Measurements from ENCODE around the gene FLT3LG.

Gene FLT3LG

DNA sequence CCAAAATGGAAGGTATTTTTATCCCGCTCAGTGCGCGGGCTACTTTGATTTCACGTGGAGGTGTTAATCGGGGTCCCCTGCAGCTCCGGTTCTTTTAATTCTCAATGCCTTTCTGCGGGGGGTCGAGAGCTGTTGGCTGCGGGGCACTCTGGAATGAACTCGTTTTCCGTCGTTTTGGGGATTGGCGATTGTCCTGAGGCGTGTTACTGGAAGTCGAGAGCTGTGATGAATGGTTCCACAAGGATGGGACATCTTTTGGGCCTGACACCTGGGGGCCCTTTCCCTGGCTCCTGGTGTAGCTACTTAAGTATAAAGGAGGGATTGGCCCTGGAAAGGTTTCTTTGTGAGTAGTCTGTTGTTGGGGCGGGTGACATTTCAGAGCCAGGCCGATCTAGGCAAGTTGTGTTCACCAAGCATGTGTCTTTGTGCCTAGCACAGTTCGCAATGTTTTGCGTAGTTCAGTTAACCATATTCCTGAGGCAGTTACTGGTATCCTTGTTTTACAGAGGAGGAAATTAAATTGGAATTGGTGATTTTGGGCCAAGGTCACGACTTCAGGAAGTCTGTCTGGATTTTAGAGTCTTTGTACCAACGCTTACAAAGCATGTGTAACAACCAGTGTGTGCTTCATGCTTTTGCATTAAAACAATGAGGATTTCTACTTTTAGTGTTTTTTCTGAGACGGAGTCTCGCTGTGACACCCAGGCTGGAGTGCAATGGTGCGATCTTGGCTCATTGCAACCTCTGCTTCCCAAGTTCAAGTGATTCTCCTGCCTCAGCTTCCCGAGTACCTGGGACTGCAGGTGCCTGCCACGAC is 14.2 kb downstream of the FLT3LG start:
- no peak for DNase-seq (ENCODE audit: low read depth in 2 of 2)

DNA sequence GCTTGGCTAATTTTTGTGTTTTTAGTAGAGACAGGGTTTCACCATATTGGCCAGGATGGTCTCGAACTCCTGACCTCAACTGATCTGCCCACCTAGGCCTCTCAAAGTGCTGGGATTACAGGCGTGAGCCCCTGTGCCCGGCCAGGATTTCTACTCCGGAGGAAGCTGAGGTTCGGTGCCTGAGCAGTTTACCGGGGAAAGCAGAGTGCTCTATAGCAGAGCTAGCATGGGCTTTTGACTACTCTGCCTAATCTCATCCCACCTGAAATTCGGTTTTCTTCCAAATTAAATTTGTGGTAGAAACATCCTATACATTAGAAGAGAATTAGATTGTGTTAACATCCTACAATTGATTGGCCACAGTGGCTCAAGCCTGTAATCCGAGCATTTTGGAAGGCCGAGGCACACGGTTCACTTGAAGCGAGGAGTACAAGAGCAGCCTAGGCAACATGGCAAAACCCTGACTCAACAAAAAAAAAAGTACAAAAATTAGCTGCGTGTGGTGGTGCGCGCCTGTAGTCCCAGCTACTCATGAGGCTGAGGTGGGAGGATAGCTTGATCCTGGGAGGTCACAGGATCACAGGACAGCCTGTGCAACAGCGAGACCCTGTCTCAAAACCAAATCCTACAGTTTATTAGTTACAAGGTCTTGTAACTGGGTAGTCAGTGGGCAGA is 15.0 kb downstream of the FLT3LG start:
- no peak for DNase-seq (ENCODE audit: low read depth in 2 of 2)

DNA sequence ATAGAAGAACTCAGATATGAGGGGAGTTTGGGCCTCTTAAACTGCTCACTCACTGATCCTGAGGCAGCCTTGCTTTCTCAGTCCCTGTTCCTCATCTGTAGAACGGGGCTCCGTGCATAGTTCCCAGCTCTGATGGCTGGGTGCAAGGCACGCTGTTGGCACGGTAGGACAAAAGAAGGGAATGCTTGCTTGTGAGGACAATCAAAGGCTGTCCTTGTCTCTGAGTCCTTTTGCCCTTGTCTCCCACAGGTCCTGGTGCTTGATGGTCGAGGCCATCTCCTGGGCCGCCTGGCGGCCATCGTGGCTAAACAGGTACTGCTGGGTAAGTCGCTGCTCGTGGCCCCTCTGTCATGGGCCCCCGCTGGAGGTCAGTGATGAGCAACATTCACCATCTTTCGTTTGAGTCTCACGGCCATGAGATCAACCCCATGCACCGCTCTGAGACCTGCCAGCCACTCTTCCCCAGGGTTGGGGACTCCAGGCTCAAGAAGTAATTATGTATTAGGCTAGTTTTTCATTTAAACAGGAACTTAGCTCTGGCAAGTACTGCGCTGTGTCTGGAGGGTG is 15.7 kb downstream of the FLT3LG start:
- no peak for DNase-seq (ENCODE audit: low read depth in 2 of 2)

DNA sequence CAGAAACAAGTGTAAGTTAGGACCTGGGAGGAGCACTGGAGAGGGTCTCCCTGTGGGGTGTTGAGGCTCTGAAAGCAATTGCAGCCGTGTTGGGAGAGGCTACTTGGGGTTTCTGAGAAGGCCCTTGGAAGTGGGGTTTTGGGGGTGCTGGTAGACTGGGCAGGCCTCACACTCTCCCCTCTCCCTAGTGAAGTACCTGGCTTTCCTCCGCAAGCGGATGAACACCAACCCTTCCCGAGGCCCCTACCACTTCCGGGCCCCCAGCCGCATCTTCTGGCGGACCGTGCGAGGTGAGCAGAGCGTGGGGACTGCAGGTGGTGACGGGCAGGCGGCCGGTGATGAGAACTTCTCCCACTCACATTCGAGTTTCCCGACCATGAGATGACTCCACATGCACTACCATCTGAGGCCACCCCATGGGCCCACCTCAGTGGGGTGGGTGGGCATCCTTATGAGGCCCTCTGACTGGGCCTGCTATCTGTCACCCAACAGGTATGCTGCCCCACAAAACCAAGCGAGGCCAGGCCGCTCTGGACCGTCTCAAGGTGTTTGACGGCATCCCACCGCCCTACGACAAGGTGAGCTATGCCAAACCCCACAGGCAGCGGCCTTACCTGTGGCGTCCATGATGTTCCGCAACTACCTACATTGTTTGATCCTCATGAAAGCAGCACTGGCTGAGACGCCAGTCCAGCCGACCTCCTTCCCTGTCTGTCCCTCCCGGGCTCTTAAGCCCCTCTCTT is 16.4 kb downstream of the FLT3LG start:
- no peak for DNase-seq (ENCODE audit: low read depth in 2 of 2)

DNA sequence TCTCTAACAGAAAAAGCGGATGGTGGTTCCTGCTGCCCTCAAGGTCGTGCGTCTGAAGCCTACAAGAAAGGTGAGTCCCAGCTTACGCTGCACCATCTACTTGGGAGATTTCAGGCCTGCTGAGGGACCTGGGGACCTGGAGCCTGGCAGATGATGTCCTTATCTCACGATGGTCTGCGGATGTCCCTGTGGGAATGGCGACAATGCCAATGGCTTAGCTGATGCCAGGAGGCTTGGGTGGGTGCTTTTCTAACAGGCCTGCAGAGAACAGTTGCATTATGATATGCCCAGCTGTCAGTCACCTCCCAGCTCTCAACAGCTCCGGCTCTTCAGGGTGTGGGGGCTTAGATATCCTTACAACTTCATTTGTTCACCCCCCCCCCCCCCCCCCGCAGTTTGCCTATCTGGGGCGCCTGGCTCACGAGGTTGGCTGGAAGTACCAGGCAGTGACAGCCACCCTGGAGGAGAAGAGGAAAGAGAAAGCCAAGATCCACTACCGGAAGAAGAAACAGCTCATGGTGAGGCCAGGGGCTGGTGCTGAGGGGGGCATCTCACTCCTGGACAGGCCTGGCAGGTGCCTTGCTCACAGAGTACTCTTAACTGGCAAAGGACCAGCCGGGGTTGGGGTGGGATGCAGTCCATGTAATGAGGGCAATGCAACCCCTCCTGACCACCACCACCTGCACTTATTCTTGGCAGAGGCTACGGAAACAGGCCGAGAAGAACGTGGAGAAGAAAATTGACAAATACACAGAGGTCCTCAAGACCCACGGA is 17.2 kb downstream of the FLT3LG start:
- DNase-seq (ENCODE audit: low read depth in 2 of 2), result no peak

DNA sequence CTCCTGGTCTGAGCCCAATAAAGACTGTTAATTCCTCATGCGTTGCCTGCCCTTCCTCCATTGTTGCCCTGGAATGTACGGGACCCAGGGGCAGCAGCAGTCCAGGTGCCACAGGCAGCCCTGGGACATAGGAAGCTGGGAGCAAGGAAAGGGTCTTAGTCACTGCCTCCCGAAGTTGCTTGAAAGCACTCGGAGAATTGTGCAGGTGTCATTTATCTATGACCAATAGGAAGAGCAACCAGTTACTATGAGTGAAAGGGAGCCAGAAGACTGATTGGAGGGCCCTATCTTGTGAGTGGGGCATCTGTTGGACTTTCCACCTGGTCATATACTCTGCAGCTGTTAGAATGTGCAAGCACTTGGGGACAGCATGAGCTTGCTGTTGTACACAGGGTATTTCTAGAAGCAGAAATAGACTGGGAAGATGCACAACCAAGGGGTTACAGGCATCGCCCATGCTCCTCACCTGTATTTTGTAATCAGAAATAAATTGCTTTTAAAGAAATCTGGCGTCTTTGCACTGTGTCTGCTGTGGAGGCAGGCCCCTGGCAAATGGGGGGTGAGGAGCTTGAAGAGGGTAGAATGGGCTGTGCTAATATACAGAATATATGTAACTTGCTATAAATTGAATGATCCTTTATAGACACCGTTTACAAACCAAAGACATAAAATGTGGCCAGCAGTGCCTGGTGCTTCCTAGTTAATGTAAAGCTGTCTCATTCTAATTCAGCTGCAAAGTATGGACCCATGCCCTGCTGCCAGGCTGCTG is 18.0 kb downstream of the FLT3LG start:
- no peak for DNase-seq (ENCODE audit: low read depth in 2 of 2)

DNA sequence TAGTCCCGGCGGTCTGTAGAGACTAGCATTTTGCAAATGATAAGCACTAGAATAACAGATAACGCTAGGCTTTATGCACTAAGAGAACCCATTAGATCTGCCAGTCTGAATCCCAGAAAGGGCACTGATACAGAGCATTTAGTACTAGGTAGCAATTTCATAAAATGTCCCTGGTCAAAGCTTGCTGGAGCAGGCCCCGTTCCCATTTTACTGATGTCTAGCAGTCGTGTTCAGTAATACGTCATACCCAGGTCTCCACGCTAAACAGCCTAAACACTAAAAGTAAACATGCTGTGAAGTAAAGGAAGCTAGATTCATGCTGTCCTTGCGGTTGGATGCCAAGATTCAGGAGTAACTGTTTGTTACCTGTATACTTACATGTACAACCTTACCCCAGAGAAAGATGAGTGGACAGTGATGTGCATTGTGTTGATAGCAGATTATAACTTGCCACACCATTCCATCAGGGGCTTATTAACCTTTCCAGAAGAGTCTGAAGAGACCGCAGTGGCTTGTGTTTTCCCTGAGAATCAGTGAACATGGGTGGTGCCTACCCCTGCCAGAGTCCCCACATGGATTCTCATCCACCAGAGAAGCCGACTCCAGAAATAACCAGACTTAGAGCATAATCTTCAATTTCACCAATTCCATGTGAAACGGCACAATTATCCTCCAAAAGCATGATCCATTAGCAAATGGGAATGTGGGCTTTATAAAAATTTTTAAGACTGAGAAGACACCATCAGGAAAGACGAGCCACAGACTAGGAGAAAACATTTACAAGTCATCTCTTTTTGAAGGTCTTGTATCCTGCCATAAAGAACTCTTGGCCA is 18.8 kb downstream of the FLT3LG start:
- DNase-seq (ENCODE audit: low read depth in 2 of 2), result no peak

DNA sequence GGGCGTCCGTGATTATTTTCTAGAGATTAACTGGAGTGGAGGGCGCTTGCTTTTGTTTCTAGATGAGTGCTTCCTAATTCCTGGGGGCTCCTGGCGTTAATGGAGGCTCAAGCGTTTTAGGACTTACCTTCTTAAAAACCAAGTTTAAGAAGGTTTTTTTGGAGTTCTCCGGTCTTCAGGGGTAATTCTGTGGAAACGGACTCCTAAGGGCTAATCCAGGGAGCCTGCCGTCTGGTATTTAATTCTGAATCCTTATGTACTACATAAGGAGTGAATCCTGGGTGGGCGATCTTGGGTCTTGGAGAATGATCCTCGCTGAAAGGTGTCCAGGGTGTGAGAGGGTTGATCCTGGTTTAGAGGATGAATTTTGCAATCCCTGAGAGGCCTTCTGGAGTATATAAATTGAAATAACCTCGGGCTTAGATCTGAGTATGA is 22.6 kb downstream of the FLT3LG start:
- DNase-seq (ENCODE audit: low read depth in 2 of 2), result no peak

DNA sequence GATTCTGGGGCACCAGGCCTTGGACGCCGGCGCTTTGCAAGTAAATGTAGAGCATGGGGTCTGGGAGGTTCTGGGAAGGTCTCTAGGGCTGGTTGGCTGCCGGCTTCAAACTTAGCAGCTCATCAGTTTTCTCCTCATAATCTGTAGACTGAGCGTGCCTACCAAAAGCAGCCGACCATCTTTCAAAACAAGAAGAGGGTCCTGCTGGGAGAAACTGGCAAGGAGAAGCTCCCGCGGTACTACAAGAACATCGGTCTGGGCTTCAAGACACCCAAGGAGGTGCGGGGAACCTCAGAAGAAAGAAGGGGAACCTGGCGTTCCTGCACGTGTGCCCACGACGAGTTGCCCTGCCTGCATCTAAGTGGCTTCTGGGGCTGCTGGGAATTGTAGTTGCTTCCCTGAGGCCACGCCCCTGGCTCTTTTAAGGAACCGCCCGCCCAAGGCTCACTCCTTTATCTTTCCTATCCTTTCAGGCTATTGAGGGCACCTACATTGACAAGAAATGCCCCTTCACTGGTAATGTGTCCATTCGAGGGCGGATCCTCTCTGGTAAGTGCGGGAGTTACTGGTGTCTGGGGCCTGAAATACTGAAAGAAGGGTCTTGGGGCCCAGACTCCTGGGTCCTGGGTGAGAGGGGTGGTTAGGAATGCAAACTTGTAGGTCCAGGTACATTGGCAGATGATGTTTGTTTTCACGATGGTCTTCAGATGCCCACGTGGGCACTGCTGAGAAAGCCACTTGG is 23.2 kb downstream of the FLT3LG start:
- DNase-seq (ENCODE audit: low read depth in 2 of 2), result peak; percentile 56 to 69

DNA sequence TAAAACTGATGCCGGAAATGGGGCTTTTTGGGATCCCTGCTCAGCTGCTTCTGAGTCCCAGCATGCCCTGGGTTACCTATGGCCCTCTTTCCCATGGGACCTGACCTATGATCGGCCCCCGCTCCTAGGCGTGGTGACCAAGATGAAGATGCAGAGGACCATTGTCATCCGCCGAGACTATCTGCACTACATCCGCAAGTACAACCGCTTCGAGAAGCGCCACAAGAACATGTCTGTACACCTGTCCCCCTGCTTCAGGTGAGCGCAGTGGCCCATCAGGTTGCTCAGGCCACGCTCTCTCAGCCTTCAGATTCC is 23.7 kb downstream of the FLT3LG start:
- DNase-seq (ENCODE audit: low read depth in 2 of 2), result no peak

DNA sequence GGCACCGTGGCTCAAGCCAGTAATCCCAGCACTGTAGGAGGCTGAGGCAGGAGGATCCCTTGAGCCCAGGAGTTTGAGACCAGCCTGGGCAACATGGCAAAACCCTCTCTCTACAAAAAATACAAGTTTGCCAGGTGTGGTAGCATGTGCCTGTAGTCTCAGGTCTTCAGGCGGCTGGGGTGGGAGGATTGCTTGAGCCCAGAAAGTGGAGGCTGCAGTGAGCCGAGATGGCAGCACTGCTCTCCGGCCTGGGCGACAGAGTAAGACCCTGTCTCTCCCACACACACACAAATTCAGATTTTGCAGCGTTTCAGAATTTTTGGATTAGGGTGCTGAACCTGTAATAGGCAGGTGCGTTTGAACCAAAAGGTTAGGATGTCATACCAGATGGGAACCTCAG is 24.5 kb downstream of the FLT3LG start:
- DNase-seq (ENCODE audit: low read depth in 2 of 2), result no peak

DNA sequence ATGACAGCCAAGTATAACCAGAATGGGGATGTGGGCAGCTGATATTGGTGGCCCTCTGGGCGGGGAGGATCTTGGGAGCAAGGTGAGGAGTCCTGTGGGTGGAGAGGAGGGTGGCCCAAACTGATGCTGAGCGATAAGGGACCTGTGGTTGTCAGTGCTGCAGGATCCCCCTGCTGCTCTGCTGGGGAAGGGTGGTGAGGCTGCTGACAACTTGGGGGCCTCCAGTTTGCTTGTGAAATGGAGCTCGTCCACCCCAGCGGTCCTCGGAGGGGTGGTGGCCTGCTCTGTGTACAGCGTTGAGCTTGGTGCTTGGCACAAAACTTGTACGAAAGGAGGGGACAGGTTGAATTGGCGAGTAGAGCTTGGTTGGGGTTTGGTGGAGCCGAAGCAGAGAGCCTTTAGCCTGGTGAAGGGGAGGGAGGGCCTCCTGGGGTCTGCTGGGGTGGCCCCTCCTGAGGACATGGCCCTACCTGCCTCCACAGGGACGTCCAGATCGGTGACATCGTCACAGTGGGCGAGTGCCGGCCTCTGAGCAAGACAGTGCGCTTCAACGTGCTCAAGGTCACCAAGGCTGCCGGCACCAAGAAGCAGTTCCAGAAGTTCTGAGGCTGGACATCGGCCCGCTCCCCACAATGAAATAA is 25.1 kb downstream of the FLT3LG start:
- DNase-seq (ENCODE audit: low read depth in 2 of 2), result no peak

DNA sequence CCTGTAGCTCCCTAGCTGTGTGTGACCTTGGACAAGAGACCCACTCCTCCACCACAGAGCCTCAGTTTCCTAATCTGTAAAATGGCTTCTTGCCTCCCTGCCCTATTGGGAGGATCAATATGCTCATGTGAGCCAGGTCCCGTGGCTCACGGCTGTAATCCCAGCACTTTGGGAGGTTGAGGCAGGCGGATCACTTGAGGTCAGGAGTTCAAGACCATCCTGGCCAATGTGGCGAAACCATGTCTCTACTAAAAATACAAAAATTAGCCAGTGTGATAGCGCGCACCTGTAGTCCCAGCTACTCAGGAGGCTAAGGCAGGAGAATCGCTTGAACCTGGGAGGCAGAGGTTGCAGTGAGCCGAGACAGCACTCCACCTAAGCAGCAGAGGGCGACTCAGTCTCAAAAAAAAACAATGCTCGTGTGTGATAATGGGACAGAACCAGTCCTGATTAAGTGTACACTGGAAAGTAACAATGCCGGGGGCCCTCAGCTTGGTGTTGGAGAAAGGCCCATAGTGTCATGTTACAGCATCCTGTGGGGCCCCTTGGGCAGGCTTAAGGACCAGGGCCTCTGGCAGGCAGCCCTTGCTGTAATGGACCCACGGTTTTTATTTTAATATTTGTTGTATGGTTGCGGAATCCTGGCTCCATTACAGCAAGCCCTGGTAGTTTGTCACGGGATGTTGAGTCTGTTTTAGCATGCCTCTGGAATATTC is 29.0 kb downstream of the FLT3LG start:
- DNase-seq (ENCODE audit: low read depth in 2 of 2), result no peak

DNA sequence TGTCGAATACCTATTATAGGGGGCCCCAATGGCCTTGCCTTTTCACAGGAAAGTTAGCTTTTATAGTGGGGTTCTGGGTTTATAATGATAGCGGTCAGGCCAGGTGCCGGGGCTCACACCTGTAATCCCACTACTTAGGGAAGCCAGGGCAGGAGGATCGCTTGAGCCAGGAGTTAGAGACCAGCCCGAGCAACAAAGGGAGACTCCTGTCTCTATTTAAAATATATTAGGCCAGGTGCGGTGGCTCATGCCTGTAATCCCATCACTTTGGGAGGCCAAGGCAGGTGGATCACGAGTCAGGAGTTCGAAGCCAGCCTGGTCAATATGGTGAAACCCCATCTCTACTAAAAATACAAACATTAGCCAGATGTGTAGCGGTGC is 29.6 kb downstream of the FLT3LG start:
- DNase-seq (ENCODE audit: low read depth in 2 of 2), result no peak

DNA sequence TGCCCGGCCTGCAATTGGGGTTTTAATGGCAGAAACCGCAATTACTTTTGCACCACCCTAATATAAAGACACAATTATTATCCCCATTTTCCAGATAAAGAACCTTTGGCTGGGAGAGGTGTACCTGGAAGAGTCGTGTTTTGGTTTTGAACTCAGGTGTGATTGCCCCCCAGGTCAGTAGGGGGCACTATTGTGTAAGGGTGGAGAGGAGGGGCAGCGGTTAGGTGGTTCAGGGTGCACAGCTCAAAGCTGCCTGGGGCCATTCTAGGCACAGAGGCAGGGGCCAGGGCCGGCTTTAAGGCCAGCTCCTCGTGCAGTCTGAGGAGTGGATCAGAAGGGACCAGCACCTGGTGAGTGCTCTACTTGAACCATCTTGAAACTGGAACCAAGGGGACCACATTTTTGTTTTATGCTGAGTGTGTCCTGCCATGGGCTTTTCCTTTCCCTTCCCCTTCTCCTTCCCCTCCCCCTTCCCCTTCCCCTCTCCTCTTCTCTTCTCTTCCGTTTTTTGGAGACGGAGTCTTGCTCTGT is 32.6 kb downstream of the FLT3LG start:
- peak; percentile 64 to 72 for DNase-seq (ENCODE audit: low read depth in 2 of 2)

DNA sequence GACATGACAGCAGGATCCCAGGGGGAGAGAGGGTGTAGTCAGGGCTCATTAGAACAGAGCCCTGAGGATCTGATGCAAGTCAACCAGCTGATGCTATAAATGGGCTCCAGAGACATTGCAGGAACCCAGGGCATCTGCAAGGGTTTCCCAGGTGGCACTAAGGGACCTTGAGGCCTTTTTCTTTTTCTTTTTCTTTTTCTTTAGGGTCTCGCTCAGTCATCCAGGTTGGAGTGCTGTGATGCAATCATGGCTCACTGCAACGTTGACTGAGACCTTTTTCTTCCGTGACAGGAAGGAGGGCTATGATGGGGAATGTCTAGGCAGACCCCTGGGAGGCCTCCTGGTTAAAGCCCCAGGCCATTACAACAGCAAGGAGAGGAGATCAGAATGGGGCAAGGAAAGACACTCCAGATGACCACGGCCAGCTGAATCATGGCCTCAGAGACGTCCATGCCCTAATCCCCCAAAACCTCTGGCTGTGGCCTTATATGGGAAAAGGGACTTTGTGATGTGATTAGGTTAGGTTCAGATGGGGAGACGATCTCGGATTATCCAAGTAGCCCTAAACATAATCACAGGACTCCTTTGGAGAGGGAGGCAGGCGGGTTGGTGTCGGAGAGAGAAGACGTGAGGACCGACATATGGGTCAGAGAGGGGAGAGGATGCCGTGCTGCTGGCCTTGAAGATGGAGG is 33.9 kb downstream of the FLT3LG start:
- no peak for DNase-seq (ENCODE audit: low read depth in 2 of 2)

All from stimulated activated CD4-positive, alpha-beta T cell treated with anti-CD3 and anti-CD28 coated beads, Interleukin-4, amount 100 ng/mL, for 48 hours (primary cell).